GM06990 (cell line): Measurements from ENCODE around the gene TBCD.
"Not testable (repeated sequence)": the region's sequence is repeated elsewhere in the genome, so short reads cannot be mapped to it uniquely, and the experiment has no call there.

ENCODE experiments used
- DNase-seq: peaks from one replicate; pipeline ENCODE4 v3.0.0-alpha.2; 2011; ENCODE audit not compliant: insufficient read length; ENCODE audit errors: extremely low read depth
- H3K27me3 ChIP-seq: replicated peaks from 2 replicates; pipeline ENCODE4 v1.6.0; 2011; ENCODE audit warnings: low read length; ENCODE audit not compliant: control insufficient read depth, insufficient read depth
- H3K36me3 ChIP-seq: 2 replicates; pipeline ENCODE4 v1.5.1; 2011; ENCODE audit warnings: low read length; ENCODE audit not compliant: control insufficient read depth, insufficient read depth
- H3K4me3 ChIP-seq: replicated peaks from 2 replicates; pipeline ENCODE4 v1.5.1; 2011; ENCODE audit warnings: low read depth, mild to moderate bottlenecking, control low read depth, low read length
- CTCF ChIP-seq: IDR thresholded peaks from 2 replicates; pipeline ENCODE4 v1.5.1; 2011; ENCODE audit warnings: low read length, control low read depth, mild to moderate bottlenecking, inconsistent platforms; ENCODE audit not compliant: insufficient read depth, poor library complexity, severe bottlenecking

Gene TBCD

GRCh38 chr17:82737967-82738877, 13.6 kb upstream of the TBCD start:
- no peak for TF ChIP-seq CTCF
- DNase-seq = no peak
- H3K4me3 ChIP-seq = no peak overlapping the region
- peaks cover 3% of the 10 kb centered on the region for H3K36me3 ChIP-seq
- H3K27me3 ChIP-seq = no peaks in the 10 kb centered on the region

DNA sequence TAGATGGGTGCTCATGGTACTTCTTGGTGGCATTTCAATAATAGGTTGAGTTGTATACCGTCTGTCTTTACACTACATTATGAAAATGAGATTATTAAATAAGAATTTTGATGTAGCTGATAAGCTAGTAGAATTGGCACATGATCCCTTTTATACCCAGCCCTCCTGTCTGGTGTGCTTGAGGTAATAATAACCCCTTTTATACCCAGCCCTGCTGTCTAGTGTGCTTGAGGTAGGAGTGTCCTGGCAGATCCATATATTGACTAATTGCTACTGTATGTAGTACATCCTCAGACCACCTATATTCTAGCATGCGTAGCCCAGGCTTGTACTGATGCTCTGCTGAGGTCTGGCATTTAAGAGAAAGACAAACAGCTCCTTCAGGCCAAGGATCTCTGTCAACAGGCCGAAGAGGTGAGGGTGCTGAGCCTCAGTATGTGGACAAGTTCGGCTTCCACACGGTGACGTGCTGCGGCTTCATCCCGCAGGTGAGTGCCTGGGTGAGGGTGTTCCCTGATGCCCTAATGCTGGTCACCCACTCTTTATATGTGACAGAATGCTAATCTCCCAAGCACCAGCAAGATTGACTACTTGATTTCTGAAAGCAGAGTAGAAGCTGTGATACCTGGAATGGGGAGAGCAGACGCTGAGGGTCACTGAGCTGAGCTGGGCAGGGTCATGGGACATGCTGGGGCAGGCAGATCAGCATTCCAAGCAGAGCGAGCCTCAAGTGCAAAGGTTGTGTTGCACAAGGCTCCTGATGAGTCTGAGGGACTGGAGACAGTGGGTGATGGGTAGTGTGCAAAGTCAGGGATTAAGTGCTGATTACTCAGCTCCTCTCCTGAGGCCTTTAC, 10.7 kb upstream of the TBCD start:
- DNase-seq = no peak
- no peak for TF ChIP-seq CTCF
- Histone ChIP-seq H3K27me3 (no peaks in the 10 kb centered on the region), H3K4me3 (no peak overlapping the region), H3K36me3 (no peaks in the 10 kb centered on the region)

DNA sequence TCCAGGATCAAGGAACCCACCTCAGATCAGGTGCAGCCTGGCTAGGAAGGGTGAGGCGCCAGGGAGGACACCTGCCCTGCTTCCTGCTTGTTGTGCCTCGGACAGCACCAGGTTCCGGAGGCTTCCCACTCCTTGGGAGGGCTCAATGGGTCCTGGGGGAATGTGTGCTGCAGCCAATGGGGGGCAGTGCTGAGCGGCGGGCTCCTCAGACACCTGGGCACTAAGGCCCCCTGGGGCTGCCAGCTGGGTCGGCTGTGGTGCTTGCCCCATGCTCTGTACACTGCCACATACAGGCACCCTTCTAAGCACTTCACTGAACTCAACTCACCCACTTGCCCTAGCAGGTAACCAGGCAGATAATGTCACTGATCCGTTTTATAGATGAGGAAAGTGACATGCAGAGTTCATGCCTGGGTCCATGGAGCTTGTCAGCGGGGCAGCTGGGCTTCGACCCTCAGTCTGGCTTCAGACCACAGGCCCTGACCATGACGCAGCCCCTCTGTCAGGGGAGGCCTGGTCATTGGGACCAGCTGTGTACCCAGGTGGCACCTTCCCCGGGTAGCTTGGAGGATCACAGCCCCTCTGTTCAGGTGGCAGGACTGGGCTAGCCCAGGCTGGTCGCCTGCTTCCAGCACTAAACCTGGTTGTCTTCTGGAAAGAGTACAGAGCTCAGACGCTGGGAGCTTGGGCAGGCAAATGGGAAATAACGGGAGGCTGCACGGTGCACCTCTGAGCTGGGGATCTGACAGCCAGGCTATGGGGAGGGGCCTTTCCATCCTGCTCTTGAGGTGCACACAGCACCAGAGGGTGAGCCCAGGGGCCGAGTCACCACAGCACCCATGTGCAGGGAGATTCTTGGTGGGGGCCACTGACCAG, 8.3 kb upstream of the TBCD start:
- H3K36me3 ChIP-seq = no peaks in the 10 kb centered on the region
- no peak for TF ChIP-seq CTCF
- no peaks in the 10 kb centered on the region for H3K27me3 ChIP-seq
- H3K4me3 ChIP-seq = no peak overlapping the region
- DNase-seq = no peak

DNA sequence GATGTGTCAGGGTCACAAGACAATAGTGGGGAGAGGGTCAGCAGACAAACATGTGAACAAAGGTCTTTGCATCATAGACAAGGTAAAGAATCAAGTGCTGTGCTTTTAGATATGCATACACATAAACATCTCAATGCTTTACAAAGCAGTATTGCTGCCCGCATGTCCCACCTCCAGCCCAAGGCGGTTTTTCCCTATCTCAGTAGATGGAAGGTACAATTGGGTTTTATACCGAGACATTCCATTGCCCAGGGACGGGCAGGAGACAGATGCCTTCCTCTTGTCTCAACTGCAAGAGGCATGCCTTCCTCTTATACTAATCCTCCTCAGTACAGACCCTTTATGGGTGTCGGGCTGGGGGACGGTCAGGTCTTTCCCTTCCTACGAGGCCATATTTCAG, 7.1 kb upstream of the TBCD start:
- DNase-seq, H3K27me3 ChIP-seq, H3K36me3 ChIP-seq, H3K4me3 ChIP-seq: not testable (repeated sequence)

DNA sequence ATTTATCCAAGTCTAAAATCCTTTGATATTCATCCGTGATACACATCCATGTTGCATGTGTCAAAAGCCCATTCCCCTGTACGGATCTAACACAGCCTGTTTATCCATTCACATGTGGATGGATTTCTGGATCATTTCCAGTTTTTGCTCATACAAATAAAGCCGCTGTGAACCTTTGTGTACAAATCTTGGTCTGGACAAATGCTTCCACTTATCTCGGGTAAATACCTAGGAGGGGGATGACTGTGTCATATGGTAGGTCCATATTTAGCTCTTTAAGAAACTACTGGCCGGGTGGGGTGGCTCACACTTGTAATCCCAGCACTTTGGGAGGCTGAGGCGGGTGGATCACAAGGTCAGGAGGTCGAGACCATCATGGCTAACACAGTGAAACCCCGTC, 6.3 kb upstream of the TBCD start:
- Histone ChIP-seq H3K4me3 (no peak overlapping the region), H3K36me3 (no peaks in the 10 kb centered on the region), H3K27me3 (no peaks in the 10 kb centered on the region)
- no peak for TF ChIP-seq CTCF
- DNase-seq = no peak
